WTC11 (cell line): ENCODE data around the gene UGT1A8. TPM values are rescaled to one million over a fixed set of nuclear protein-coding genes. Genes with fewer than 3 reads are reported as not detected.

Experiments used
- ATAC-seq: fragments of 200-7000 bp; cut with Tn5 transposase; 2 replicates; pipeline ENCODE4 v1.10.0; 2021; ENCODE audit warnings: mild to moderate bottlenecking, moderate library complexity
- CTCF ChIA-PET: fragments of 300-600 bp; sonication (Branson Sonifier 250); formaldehyde crosslinking; loops from one replicate; lab custom pipeline; 2021; ENCODE audit warnings: antibody characterized with exemption; lab: Charles Lee
- POLR2A ChIA-PET: fragments of 350-600 bp; sonication (Branson Sonifier 250); formaldehyde crosslinking; loops from one replicate; lab custom pipeline; 2021; ENCODE audit warnings: antibody characterized with exemption; lab: Charles Lee
- DNase-seq: peaks from one replicate; pipeline ENCODE4 v3.0.0; 2021; ENCODE audit warnings: low spot score
- H3K27ac Mint-ChIP-seq: 2 replicates; pipeline ENCODE4 v1.8.0; 2021; ENCODE audit warnings: mixed read lengths
- H3K27me3 Mint-ChIP-seq: 2 replicates; pipeline ENCODE4 v1.8.0; 2021; ENCODE audit warnings: low read depth, mild to moderate bottlenecking, moderate library complexity, mixed read lengths
- H3K36me3 Mint-ChIP-seq: 2 replicates; pipeline ENCODE4 v1.8.0; 2021; ENCODE audit warnings: mixed read lengths
- H3K4me1 Mint-ChIP-seq: 2 replicates; pipeline ENCODE4 v1.8.0; 2022; ENCODE audit warnings: mixed read lengths
- H3K4me3 Mint-ChIP-seq: 2 replicates; pipeline ENCODE4 v1.8.0; 2021; ENCODE audit warnings: mild to moderate bottlenecking, moderate library complexity, mixed read lengths
- H3K9me3 Mint-ChIP-seq: 2 replicates; pipeline ENCODE4 v1.8.0; 2021; ENCODE audit warnings: mixed read lengths
- CBFB ChIP-seq: sonication (generic); formaldehyde crosslinking; IDR thresholded peaks from 2 replicates; pipeline ENCODE4 v1.8.1; 2022; ENCODE audit warnings: mild to moderate bottlenecking, low read depth, missing genetic modification reagents
- E2F1 ChIP-seq: sonication (generic); formaldehyde crosslinking; IDR thresholded peaks from 2 replicates; pipeline ENCODE4 v1.8.0; 2022; ENCODE audit warnings: mild to moderate bottlenecking, missing genetic modification reagents
- FOXJ3 ChIP-seq: sonication (generic); formaldehyde crosslinking; IDR thresholded peaks from 2 replicates; pipeline ENCODE4 v1.9.0; 2021; ENCODE audit warnings: missing genetic modification reagents, mild to moderate bottlenecking, borderline replicate concordance
- FOXK1 ChIP-seq: sonication (generic); formaldehyde crosslinking; IDR thresholded peaks from 2 replicates; pipeline ENCODE4 v1.8.0; 2022; ENCODE audit warnings: mild to moderate bottlenecking, moderate library complexity, missing genetic modification reagents
- FOXP1 ChIP-seq: sonication (generic); formaldehyde crosslinking; IDR thresholded peaks from 2 replicates; pipeline ENCODE4 v1.8.0; 2022; ENCODE audit warnings: missing genetic modification reagents, mild to moderate bottlenecking, moderate library complexity, borderline replicate concordance
- IRF1 ChIP-seq: sonication (generic); formaldehyde crosslinking; IDR thresholded peaks from 2 replicates; pipeline ENCODE4 v1.8.0; 2023; ENCODE audit warnings: missing genetic modification reagents
- JAZF1 ChIP-seq: fragments of 250-450 bp; sonication (Bioruptor Pico); IDR thresholded peaks from 2 replicates; pipeline ENCODE4 v1.9.0; 2021; ENCODE audit warnings: moderate library complexity, mild to moderate bottlenecking, inconsistent platforms
- KAT7 ChIP-seq: sonication (generic); formaldehyde crosslinking; IDR thresholded peaks from 2 replicates; pipeline ENCODE4 v1.8.1; 2023; ENCODE audit warnings: missing genetic modification reagents, mild to moderate bottlenecking, borderline replicate concordance
- NFATC4 ChIP-seq: fragments of 250-450 bp; sonication (Bioruptor Pico); IDR thresholded peaks from 2 replicates; pipeline ENCODE4 v1.9.0; 2021; ENCODE audit warnings: mild to moderate bottlenecking
- NR1H2 ChIP-seq: sonication (generic); formaldehyde crosslinking; IDR thresholded peaks from 2 replicates; pipeline ENCODE4 v1.9.0; 2021; ENCODE audit warnings: mild to moderate bottlenecking, moderate library complexity, missing genetic modification reagents
- STAT6 ChIP-seq: sonication (generic); formaldehyde crosslinking; conservative IDR thresholded peaks from 2 replicates; pipeline ENCODE4 v1.8.1; 2023; ENCODE audit warnings: mild to moderate bottlenecking, low read depth, missing genetic modification reagents, moderate library complexity
- USF2 ChIP-seq: sonication (generic); formaldehyde crosslinking; IDR thresholded peaks from 2 replicates; pipeline ENCODE4 v1.8.1; 2023; ENCODE audit warnings: mild to moderate bottlenecking, missing genetic modification reagents, moderate library complexity
- ZNF121 ChIP-seq: sonication (generic); formaldehyde crosslinking; IDR thresholded peaks from 2 replicates; pipeline ENCODE4 v1.8.0; 2023; ENCODE audit warnings: missing genetic modification reagents
- ZNF219 ChIP-seq: sonication (generic); formaldehyde crosslinking; IDR thresholded peaks from 2 replicates; pipeline ENCODE4 v1.8.0; 2023; ENCODE audit warnings: missing genetic modification reagents, mild to moderate bottlenecking, borderline replicate concordance
- ZNF317 ChIP-seq: sonication (generic); formaldehyde crosslinking; IDR thresholded peaks from 2 replicates; pipeline ENCODE4 v1.8.1; 2023; ENCODE audit warnings: low read depth, mild to moderate bottlenecking, moderate library complexity, missing genetic modification reagents, borderline replicate concordance
- ZNF532 ChIP-seq: fragments of 250-450 bp; sonication (Bioruptor Pico); IDR thresholded peaks from 2 replicates; pipeline ENCODE4 v1.9.0; 2021; ENCODE audit warnings: mild to moderate bottlenecking, borderline replicate concordance
- ZSCAN18 ChIP-seq: fragments of 250-450 bp; sonication (Bioruptor Pico); IDR thresholded peaks from 2 replicates; pipeline ENCODE4 v2.1.2; 2022; ENCODE audit warnings: mild to moderate bottlenecking, moderate library complexity
- total RNA-seq: library from RNA; stranded (reverse); gene quantifications from 3 replicates; pipeline ENCODE4 v1.2.3, GENCODE V29; 2021

Gene UGT1A8
- total RNA-seq, 1 experiment from 2014 or later, result 0.13 TPM

- H3K27me3 Mint-ChIP-seq, result peaks cover 2% of the 10 kb centered on the region; the same call in 1 of the 2 replicates
- no peak overlapping the region for H3K27ac Mint-ChIP-seq
- H3K4me1 Mint-ChIP-seq, result no peaks in the 10 kb centered on the region
- ATAC-seq, result no peak
- no peak for DNase-seq
- TF ChIP-seq ZNF121 (CRISPR knock-in tag) (no peak), ZSCAN18 (CRISPR knock-in tag) (no peak), USF2 (CRISPR knock-in tag) (no peak), IRF1 (CRISPR knock-in tag) (no peak)
- peaks cover 12% of the 10 kb centered on the region for H3K9me3 Mint-ChIP-seq
- CTCF ChIA-PET, result interaction anchor here (0.9 kb wide), 1 partner anchor 310 kb away, joined by 3 read pairs; no protein-coding TSS in a partner anchor
- POLR2A ChIA-PET, result no interaction called here
- H3K4me3 Mint-ChIP-seq, result no peak overlapping the region
- no peaks in the 10 kb centered on the region for H3K36me3 Mint-ChIP-seq
These were observed 141.4 kb downstream of the UGT1A8 start for GRCh38 chr2:233758849-233759248.

- no peak for ATAC-seq
- peaks cover 14% of the 10 kb centered on the region for H3K9me3 Mint-ChIP-seq
- no peak within 1 kb of the TSS for H3K4me3 Mint-ChIP-seq
- H3K27me3 Mint-ChIP-seq, result peaks cover 7% of the 10 kb centered on the region; the same call in 1 of the 2 replicates
- ChIA-PET CTCF (no interaction called here), POLR2A (no interaction called here)
- H3K27ac Mint-ChIP-seq, result no peak within 1 kb of the TSS
- no peak for TF ChIP-seq KAT7 (CRISPR knock-in tag)
- TF ChIP-seq FOXK1 (CRISPR knock-in tag), result no peak
- no peak for TF ChIP-seq ZNF219 (CRISPR knock-in tag)
- TF ChIP-seq NR1H2, result no peak
- TF ChIP-seq NFATC4 (CRISPR knock-in tag), result no peak
- TF ChIP-seq FOXP1 (CRISPR knock-in tag), result no peak
- TF ChIP-seq CBFB, result no peak
- TF ChIP-seq STAT6 (CRISPR knock-in tag), result no peak
- TF ChIP-seq ZNF317 (CRISPR knock-in tag), result no peak
- no peak for DNase-seq
- no peaks in the 10 kb centered on the region for H3K36me3 Mint-ChIP-seq
- no peaks in the 10 kb centered on the region for H3K4me1 Mint-ChIP-seq
These were observed 142.6 kb downstream of the UGT1A8 start, which contains the start of gene UGT1A1 for GRCh38 chr2:233760043-233760442. Gene UGT1A1, plus strand, starts transcription at chr2:233760270. Its CDS starts 18 bp downstream, at chr2:233760288.

GRCh38 chr2:233761040-233761769, 143.8 kb downstream of the UGT1A8 start:
- Mint-ChIP-seq H3K4me3 (no peak overlapping the region), H3K27ac (no peak overlapping the region), H3K4me1 (no peaks in the 10 kb centered on the region), H3K27me3 (peaks cover 7% of the 10 kb centered on the region; the same call in 1 of the 2 replicates), H3K36me3 (no peaks in the 10 kb centered on the region), H3K9me3 (peaks cover 17% of the 10 kb centered on the region)
- ChIA-PET POLR2A (no interaction called here), CTCF (no interaction called here)
- ATAC-seq (no peak), DNase-seq (no peak)
- TF ChIP-seq E2F1 (CRISPR knock-in tag) (no peak), ZNF532 (CRISPR knock-in tag) (no peak), FOXJ3 (no peak), JAZF1 (CRISPR knock-in tag) (no peak)
